NCI-H82 treated with DMSO at 0.1 percent for 48 hours (cell line): ENCODE results near the gene SLC8B1.

Experiments
- DNase-seq: peaks from one replicate; lab custom pipeline; 2025; ENCODE audit not compliant: unreplicated experiment; lab: John Stamatoyannopoulos, UW

Gene SLC8B1

DNA sequence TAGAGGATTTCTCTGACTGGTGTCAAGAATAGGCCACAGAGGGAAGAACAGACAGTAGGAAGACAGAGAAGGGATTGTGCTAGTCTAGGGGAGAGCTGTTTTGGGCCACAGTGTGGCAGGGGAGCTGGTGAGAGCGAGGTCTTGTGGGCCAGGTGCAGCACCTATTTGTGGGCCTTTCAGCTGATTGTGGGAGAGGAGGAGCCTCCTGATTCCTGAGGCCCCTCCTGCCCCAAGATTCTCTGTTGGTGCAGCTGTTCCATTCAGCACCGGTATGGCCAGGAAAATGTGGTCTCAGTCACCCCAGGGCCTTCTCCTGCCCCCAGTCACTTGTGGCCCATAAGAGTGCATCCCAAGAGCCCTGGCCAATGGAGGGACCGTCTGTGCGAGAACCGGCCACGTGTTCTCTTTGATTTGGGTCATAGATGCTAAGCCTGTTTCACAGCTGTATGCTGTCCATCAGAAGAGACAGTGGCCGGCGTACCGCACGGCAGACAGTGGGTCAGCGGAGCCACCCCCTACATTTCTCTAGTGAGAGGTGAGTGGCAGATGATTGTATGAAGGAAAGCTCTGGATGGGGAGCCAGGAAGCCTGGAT lies 86.0 kb downstream of the SLC8B1 start:
- DNase-seq = no peak
